ENCODE results near the gene ZNF816. TPM values are rescaled to one million over a fixed set of nuclear protein-coding genes. Genes with fewer than 3 reads are reported as not detected.
"Not testable (repeated sequence)": the region's sequence is repeated elsewhere in the genome, so short reads cannot be mapped to it uniquely, and the experiment has no call there.

The ZNF816 gene
- total RNA-seq, 1 experiment from 2014 or later: 15.3 TPM

- POLR2A ChIA-PET; DNase-seq (ENCODE audit: low spot score); ATAC-seq; H3K27me3 Mint-ChIP-seq (ENCODE audit: low read depth): not testable (repeated sequence)
- Mint-ChIP-seq H3K4me3 (peak overlapping the region; percentile 83), H3K4me1 (peaks cover 43% of the 10 kb centered on the region), H3K9me3 (peaks cover 11% of the 10 kb centered on the region), H3K36me3 (peaks cover 18% of the 10 kb centered on the region), H3K27ac (peak overlapping the region; percentile 78)
- CTCF ChIA-PET: interaction anchor here (1.3 kb wide), 2 partner anchors 18 to 49 kb away, joined by 3 to 5 read pairs; partner anchors contain the start of gene ZNF816
- 0 out of 2 replicates have a peak, but pooled peaks have one; percentile 36 for TF ChIP-seq GABPB1 (CRISPR knock-in tag; IDR thresholded peaks at IDR 0.05)
These were observed 17.8 kb downstream of the ZNF816 start for GRCh38 chr19:52944703-52945493.

- Mint-ChIP-seq H3K27me3 (ENCODE audit: low read depth) (no peaks in the 10 kb centered on the region), H3K4me1 (peaks cover 43% of the 10 kb centered on the region), H3K4me3 (peak overlapping the region; percentile 94; the same call in 1 of the 2 replicates), H3K36me3 (peaks cover 9% of the 10 kb centered on the region), H3K9me3 (peaks cover 5% of the 10 kb centered on the region), H3K27ac (peak overlapping the region; percentile 79)
- no peak for TF ChIP-seq FOXJ3 (CRISPR knock-in tag; IDR thresholded peaks at IDR 0.05; ENCODE audit: borderline replicate concordance)
- peak; percentile 87 for TF ChIP-seq GABPB1 (CRISPR knock-in tag; IDR thresholded peaks at IDR 0.05)
- ATAC-seq: no peak
- CTCF ChIA-PET: interaction anchor here (1.3 kb wide), 1 partner anchor 19 kb away, joined by 3 read pairs; the partner anchor contains the start of gene ZNF816
- no peak for DNase-seq (ENCODE audit: low spot score)
- POLR2A ChIA-PET: no interaction called here
These were observed 18.6 kb downstream of the ZNF816 start for GRCh38 chr19:52943884-52944643.

GRCh38 chr19:52943134-52943883, 19.4 kb downstream of the ZNF816 start:
- H3K27ac Mint-ChIP-seq: peak overlapping the region; percentile 92

GRCh38 chr19:52942386-52943133, 20.1 kb downstream of the ZNF816 start:
- H3K36me3 Mint-ChIP-seq: peaks cover 6% of the 10 kb centered on the region
- peak; percentile 54 for ATAC-seq
- peak; percentile 97 for DNase-seq (ENCODE audit: low spot score)

More at GRCh38 chr19:52943134-52943883, 19.4 kb downstream of the ZNF816 start:
- Mint-ChIP-seq H3K4me3 (peak overlapping the region; percentile 94), H3K27me3 (ENCODE audit: low read depth) (no peaks in the 10 kb centered on the region), H3K9me3 (peaks cover 5% of the 10 kb centered on the region), H3K36me3 (peaks cover 11% of the 10 kb centered on the region), H3K4me1 (peaks cover 47% of the 10 kb centered on the region)
- TF ChIP-seq EMX1 (CRISPR knock-in tag; IDR thresholded peaks at IDR 0.05) (no peak), NFE2L1 (CRISPR knock-in tag; IDR thresholded peaks at IDR 0.05) (no peak), MXD4 (CRISPR knock-in tag; IDR thresholded peaks at IDR 0.05; ENCODE audit: borderline replicate concordance) (no peak), ZNF396 (CRISPR knock-in tag; IDR thresholded peaks at IDR 0.05; ENCODE audit: borderline replicate concordance) (no peak), HMGA2 (CRISPR knock-in tag; IDR thresholded peaks at IDR 0.05) (no peak), CREB1 (CRISPR knock-in tag; IDR thresholded peaks at IDR 0.05) (no peak), USF1 (CRISPR knock-in tag; IDR thresholded peaks at IDR 0.05) (no peak)
- CTCF ChIA-PET: interaction anchor here (1.3 kb wide), 1 partner anchor 20 kb away, joined by 3 read pairs; the partner anchor contains the start of gene ZNF816
- DNase-seq (ENCODE audit: low spot score): no peak
- no peak for ATAC-seq
- POLR2A ChIA-PET: no interaction called here

More at GRCh38 chr19:52942386-52943133, 20.1 kb downstream of the ZNF816 start:
- H3K27me3 Mint-ChIP-seq (ENCODE audit: low read depth): no peaks in the 10 kb centered on the region
- H3K27ac Mint-ChIP-seq: peak overlapping the region; percentile 92
- POLR2A ChIA-PET: no interaction called here
- H3K4me1 Mint-ChIP-seq: peaks cover 47% of the 10 kb centered on the region
- no peaks in the 10 kb centered on the region for H3K9me3 Mint-ChIP-seq
- H3K4me3 Mint-ChIP-seq: peak overlapping the region; percentile 94
- TF ChIP-seq ZNF423 (CRISPR knock-in tag; IDR thresholded peaks at IDR 0.05) (peak; percentile 72), AR (CRISPR knock-in tag; IDR thresholded peaks at IDR 0.05) (no peak), RELA (CRISPR knock-in tag; IDR thresholded peaks at IDR 0.05; ENCODE audit: borderline replicate concordance) (no peak), SP1 (CRISPR knock-in tag; conservative IDR thresholded peaks at IDR 0.05) (peak; percentile 65; the same call in 1 of the 2 replicates), FOXP1 (CRISPR knock-in tag; IDR thresholded peaks at IDR 0.05; ENCODE audit: borderline replicate concordance) (no peak), FOXP4 (CRISPR knock-in tag; IDR thresholded peaks at IDR 0.05) (0 out of 2 replicates have a peak, but pooled peaks have one; percentile 29), ATF3 (CRISPR knock-in tag; conservative IDR thresholded peaks at IDR 0.05) (no peak), MAX (CRISPR knock-in tag; IDR thresholded peaks at IDR 0.05) (0 out of 2 replicates have a peak, but pooled peaks have one; percentile 20), ZNF263 (CRISPR knock-in tag; IDR thresholded peaks at IDR 0.05; ENCODE audit: low read depth) (peak; percentile 93)
- CTCF ChIA-PET: interaction anchor here (0.6 kb wide), 1 partner anchor 247 kb away, joined by 4 read pairs; no protein-coding TSS in a partner anchor

All from WTC11 (cell line).